HG03460 (cell line): ENCODE data around the gene EFNB1.
"Not testable (repeated sequence)": the region's sequence is repeated elsewhere in the genome, so short reads cannot be mapped to it uniquely, and the experiment has no call there.

Experiments used
- ATAC-seq: cut with Tn5 transposase; IDR thresholded peaks from one replicate; pipeline ENCODE4 v1.9.1; 2021; ENCODE audit not compliant: unreplicated experiment

Gene EFNB1

DNA sequence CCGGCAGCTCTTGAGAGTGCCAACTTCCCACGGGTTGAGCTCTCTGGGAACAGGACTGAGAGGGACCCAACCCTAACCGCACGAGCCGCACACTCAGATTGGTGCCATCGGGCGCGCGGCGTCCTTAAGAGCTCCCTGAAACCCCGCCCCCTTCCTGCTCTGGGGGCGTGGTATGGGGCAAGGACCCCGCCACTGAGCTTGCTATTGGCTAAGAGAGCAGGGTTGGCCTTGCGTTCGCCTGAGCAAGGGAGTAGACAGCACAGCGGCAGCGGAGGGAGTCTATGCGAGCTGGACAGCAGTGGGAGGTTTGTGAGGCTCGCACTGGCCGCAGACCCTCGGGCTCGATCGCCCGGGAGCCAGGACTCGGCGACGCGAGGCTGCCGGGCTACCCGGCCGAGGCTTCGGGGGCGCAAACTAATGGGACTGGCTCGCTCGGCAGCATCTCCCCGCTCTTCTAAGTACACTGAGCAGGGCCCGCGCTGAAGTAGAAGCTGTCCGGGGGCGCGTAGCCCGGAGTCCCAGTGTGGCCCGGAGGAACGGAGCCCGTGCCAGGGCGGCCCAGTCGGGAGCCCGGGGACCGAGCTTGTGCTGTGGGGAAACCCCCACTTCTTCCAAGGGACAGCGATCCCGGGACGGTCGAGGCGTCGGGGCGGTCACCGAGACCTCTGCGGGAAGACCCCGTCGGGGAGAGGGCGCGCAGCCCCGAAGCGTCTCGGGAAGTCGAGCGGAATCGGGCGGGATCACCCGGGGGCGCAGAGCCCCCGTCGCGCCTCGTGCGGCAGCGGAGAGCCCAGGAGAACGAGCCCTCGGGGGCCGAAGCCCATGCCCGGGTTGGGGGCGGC is at the start of gene EFNB1:
Gene EFNB1 (plus strand): TSS at position 282 of the 842 bp plus-strand sequence. CDS start 756 bp downstream, outside the sequence.
- peak; percentile 93 for ATAC-seq

DNA sequence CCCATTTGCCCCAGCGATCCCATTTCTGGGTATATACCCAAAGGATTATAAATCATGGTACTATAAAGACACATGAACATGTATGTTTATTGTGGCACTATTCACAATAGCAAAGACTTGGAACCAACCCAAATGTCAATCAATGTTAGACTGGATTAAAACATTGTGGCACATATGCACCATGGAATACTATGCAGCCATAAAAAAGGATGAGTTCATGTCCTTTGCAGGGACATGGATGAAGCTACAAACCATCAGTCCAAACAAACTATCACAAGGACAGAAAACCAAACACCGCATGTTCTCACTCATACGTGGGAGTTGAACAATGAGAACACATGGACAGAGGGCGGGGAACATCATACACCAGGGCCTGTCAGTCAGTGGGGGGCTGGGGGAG is 47.5 kb upstream of the EFNB1 start:
- ATAC-seq = not testable (repeated sequence)

DNA sequence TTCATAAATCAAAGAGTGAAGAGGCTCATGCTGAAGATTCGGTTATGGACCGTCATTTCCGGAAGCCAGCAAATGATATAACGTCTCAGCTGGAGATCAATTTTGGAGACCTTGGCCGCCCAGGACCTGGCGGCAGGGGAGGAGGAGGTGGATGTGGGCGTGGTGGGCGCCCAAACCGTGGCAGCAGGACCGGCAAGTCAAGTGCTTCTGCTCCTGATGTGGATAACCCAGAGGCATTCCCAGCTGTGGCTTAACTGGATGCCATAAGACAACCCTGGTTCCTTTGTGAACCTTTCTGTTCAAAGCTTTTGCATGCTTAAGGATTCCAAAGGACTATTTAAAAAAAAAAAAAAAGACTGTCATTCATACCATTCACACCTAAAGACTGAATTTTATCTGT is 44.0 kb upstream of the EFNB1 start:
- ATAC-seq = no peak

DNA sequence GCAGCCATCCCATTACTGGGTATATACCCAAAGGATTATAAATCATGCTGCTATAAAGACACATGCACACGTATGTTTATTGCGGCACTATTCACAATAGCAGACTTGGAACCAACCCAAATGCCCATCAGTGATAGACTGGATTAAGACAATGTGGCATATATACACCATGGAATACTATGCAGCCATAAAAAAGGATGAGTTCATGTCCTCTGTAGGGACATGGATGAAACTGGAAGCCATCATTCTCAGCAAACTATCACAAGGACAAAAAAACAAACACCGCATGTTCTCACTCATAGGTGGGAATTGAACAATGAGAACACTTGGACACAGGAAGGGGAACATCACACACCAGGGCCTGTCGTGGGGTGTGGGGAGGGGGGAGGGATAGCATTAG is 42.2 kb upstream of the EFNB1 start:
- not testable (repeated sequence) for ATAC-seq

DNA sequence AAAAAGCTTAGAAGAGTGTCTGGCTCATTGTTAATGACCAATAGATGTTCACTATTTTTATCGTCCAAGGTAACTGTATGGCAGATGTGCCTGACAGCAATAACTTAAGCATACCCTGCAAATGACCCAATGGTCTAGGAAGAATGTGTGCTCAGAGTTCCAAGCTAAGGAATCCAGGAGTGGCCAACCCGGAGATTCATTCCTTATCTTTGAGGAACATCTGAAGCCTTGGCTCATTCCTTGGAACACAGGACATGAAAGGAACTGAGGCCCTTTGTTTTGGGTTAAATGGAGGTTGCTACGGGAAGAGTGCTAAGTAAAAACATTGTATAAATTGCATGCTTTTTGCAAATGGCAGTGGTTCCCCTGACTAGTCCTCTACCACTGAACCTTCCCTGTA is 38.9 kb upstream of the EFNB1 start:
- no peak for ATAC-seq

DNA sequence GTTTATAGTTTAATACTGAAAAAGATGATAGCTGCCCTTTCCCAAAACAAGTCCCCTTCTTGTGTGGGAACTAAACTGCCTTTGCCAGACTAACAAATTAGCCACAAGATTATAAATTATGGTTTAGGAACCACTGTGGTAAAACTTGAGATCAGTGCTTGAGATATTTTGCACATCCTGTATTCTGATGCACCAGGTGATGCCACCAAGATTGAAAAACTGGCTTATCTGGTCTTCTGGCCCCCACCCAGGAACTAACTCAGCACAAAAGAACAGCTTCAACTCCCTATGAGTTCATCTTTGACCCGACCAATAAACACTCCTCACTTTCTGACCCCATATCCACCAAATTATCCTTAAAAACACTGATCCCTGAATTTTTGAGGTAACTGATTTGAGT is 36.7 kb upstream of the EFNB1 start:
- no peak for ATAC-seq

DNA sequence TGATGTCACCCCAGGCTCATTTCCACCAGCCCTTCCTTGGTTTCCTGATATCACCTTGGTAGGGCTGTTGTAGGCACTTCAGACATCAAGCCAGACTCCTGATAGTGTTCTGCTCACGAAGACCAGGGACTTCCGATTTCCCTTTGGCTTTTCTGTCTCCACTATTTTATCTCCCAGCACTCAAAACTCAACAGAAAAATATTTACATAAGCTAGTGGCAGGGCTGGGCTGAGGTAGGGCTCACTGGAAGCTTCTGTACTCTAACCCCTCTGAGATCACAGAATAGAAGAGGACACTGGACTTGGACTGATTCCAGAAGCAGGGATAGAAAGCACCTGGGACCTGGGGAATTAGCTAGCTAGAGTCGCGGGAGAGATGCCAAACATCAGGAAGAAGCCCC is 34.4 kb upstream of the EFNB1 start:
- no peak for ATAC-seq

DNA sequence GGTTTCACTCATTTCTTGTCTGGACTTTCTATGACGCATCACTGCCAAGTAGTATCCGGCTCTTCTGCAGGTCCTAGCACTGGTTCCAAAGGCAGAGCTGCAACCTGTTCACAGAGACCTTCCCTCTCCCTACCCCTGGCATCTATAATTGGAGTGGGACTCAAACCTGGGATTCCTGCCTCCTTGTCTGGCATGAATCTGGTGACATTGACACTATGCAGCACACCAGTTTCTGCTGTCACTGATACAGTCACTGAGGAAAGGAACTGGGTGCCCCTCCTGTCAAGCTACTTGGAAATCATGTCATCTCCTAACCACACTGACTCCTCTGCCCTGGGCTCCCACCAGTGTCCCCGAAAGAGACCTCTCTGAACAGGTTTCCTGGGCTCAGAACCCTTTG is 33.1 kb upstream of the EFNB1 start:
- no peak for ATAC-seq

DNA sequence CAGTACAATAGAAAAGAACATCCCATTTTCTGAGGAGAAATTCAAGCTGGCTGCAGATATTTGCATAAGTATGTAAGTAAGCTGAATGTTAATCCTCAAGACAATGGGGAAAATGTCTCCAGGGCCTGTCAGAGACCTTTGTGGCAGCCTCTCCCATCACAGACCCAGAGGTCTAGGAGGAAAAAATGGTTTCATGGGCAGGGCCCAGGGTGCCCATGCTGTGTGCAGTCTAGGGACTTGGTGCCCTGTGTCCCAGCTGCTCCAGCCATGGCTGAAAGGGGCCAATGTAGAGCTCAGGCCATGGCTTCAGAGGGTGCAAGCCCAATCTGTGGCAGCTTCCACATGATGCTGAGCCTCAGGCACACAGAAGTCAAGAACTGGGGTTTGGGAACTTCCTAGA is 30.4 kb upstream of the EFNB1 start:
- ATAC-seq = not testable (repeated sequence)

DNA sequence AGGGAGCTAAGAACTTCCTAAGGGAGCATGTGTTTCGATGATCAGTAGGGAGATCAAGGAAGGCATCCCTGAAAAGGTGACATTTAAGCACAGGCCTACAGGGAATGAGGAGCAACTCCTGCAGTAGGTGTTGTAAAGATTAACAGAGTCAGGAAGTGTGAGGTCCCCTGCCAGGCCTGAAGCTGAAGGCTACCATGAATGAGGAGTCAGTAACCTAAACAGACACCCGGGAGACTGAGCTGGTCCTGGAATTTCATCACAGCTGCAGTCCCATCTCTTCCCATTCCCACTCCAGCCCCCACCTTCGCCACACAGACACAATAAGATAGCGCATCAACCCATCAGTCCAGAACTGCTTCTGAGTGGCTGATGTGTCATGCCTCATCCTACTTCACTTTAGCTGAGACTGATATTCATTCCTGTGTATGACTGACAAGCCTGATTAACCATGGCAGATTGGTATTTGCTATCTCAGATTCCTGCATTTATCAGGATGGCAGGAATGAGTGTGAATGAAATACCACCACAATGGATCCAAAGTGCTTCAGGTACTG is 27.0 kb upstream of the EFNB1 start:
- no peak for ATAC-seq

DNA sequence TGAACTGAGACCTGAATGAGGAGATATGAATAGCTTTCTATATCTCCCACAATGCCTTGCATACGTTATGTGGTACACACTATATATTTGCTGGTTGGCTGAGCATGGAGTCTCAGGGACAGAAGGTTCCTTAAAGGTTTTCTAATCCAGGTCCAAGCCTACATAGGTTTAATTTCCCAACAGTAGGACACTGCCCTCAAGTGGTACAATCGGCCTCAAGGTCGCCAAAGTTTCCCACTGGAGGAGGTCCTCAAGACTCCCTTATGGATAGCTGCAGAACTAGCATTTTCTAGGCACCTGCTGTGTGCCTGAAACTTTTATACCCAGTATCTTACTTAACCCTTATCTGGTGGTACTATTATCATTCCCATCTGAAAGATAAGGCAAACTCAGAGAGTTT is 21.0 kb upstream of the EFNB1 start:
- no peak for ATAC-seq

DNA sequence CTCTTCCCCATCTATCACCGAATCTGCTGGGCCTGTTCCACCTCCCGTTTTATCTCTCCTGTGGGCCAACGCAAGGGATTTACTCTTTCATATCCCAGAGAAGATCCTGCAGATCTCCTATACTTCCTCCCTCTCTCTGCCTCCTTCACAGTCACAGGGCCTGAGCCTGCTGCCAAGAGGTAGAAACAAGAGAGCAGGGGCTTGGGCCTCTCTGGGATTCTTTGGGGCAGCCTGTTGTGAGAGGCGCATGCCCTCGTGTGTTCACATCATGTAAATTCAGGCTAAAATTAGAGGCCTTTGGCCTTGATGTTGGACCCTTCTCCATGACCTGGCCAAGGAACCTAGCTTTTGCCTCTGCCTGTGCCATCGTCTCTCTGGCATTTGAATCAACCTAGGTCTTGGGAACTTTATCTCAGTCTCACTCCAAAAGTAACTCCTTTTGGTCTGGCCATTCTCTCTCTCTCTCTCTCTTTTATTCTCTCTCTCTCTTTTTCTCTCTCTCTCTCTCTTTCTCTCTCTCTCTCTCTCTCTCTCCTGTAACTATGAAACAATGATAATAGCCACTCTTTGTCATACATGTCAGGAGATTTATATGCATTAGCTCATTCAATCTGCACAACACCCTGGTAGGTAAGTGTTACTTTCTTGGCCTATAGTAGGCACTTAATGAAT is 20.0 kb upstream of the EFNB1 start:
- ATAC-seq = no peak

DNA sequence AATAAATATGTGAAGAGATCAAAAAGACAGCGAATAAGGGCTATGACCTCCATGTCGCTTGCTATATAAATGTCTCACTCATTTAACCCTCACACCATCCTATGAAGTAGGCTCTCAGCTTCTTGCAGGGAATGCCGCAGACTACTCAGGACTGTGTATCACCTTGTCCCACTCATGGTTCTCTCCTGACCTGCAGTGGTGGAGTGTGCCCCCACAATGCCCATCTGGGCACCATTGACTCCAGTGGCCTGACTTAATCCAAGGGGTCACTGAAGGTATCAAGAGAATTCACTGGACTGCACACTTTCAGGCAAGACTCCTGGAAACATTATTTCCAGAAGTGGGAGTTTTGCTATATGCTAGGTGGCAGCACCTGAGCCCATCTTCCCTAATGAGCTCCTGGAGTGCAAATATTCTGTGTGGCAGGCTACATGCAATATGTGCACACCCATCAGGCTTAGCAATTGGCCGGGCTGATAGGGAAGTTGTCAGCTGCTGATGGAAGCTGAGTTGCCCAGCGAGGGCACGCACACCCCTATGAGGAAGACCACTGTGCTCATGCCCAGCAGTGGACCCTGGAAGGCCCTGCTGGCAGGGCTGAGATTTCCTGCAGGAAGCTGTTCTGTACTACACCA is 8.2 kb upstream of the EFNB1 start:
- ATAC-seq = no peak

DNA sequence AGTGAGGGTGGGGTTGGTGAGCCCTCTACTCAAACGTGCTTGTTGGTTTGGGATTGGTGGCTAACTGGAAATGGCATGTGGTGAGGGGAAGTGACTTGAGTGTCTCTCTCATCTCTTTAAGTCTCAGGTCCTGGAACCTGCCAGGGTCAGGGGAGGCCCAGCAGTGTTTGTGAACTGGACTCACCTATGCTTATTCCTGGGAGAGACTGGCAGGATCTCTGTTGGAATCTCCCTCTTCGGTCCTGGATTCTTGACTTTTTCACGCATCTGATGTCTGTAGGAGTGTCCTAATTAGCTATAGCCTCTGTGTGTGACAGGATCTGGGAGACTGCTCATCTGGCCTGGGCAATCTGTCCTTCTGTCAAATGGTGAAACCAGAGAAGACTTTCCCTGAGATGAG is 7.2 kb upstream of the EFNB1 start:
- ATAC-seq = no peak

DNA sequence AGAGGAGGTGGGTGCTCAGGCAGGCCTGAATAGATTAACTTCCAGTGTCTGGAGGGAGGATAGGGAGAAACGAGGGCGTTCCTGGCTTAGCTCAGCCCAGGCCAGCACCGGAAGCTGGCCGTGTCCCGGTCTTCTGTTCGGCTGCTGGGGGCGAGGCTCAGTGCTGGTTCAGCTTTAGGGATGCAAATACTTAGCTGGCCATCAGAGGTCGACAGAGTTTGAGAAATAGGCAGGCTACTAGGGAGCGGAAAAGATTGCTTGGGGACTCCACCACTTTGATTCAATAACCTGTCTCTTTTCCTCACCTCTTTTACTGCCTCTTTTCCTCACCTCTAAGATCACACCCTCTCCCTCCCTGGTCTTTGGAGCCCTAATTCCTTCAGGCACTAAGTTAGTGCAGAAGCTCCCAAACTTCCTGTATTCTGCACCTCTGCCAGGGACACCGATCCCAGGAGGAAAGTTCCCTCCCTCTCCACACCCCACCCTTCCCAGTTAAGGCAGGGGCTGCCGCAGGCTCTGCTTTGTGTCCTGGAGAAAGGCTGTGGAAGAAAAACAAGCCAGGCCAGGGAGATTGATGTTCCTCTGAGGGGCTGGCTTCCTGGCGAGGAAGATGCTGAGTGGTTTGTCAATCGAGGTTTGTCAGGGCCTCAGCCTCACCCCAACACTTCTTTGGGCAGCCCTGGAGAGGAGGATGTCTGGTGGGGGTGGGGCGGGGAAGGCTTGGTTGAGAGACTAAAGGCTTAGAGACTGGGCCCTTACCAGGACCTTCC is 6.0 kb upstream of the EFNB1 start:
- no peak for ATAC-seq

DNA sequence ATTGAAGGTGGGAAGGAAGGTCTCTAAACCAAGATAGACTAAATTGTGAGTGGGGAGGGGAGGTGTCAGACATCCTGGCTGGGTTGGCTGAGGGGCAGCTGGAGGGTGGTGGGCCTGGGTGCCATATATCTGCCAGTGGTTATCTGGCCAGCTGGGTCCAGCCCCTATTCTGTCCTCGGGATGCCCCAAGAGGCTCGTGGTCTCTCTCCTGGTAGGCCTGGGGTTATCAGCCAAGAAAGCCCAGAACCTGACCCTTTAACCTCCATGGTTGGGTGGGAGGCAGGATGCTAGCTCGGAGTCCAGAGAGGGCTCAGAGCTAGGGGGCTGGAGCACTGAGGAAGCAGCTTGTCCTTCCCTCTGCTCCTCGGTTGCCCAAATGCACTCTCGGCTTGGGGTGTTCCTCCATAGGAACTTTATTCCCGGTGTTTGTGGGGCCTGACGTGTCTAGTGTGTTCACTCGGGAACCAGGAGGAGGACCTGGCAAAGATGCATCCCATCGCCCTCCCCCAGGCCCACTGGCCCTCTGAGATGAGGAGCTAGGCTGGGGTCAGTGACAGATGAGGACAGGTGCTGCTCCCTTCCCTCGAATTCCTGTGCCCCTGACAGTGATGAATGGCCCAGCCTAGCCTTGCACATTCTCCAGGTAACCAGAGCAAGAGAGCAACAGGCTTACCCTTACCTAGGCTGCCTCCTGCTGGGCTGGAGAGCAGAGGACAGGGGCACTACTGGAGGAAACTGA is 5.2 kb upstream of the EFNB1 start:
- no peak for ATAC-seq

DNA sequence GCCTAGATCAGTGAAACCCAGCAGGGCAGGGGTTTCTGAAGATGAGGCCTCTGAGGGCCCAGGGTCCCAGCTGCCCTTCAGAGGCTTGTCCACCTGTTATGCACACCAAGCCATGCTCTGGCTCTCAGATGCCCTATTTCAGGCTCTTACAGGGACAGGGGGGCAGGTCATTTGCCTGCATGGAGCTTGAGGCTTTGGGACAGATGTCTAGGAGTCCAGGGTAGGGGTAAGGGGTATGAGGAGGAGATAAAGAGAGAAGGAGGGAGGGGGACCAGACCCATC is 4.7 kb upstream of the EFNB1 start:
- no peak for ATAC-seq

DNA sequence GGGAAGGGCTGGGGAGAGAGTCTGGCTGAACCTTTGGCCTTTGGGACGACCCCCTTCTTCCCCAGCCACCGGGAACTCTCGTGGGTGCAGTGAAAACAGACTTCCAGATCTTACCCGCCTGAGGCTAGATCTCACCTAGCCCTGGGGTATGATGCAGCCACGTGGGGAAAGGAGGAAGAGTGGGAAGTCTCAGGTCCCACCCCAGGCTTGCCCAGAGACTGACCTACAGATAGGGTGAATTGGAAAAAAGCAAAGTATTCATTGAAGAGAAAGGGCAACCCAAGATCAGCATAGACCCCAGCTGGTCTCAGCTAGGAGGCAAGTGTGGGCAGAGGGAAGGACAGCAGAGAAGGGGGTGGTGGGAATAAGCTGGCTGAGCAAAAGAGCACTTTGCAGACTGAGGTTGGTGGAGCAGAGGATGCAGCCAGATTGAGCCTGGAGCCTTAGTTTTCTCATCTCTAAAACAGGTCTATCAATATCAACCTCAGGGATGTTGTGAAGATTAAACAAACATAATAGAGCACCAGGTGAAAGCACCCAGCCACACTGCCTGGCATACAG is 4.2 kb upstream of the EFNB1 start:
- no peak for ATAC-seq

DNA sequence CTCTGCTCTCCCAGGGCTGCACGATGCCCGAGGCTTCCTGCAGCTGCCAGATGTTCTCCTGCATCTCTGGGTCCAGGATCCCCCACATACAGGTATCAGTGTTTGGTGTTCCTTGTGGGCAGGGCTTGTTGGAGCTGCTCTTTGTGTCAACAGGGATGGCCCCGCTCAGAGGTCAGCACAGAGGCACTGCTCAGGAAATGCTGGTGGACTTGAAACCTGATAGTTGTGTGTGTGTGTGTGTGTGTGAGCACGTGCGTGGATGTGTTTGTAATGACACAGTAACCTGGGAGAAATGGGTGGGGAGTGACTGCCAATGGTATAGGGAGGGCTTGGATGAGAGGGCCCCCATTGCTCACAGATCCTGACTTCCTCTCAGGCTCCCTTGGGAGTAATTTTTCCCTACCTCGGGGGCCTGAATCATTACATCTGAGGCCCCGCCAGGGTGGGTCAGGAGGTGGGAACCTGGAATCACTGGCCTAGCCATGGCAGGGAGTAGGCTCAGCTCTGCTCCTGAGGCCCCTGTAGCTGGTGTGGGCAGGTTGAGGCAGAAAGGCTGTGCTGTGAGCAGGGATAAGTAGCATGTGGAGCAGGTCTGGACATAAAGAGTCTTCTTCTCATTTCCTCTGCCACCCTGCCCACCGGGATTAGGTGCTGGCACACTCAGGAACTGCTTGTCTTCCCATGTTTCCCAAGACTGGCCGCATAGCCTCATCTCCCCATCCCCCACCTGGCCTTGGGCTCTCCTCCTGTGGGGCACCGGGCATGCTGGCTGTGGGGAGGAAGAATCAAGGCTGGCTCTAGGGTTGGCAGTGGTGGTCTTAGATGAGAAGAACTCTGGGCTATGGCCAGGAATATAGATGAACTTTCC is 2.5 kb upstream of the EFNB1 start:
- ATAC-seq = no peak
